Thymus (tissue), 11 donors: Measurements from ENCODE around the gene IPO7. TPM values are rescaled to one million over a fixed set of nuclear protein-coding genes. Genes with fewer than 3 reads are reported as not detected.

Source experiments
- DNase-seq, 9 donors: peaks; one replicate each; pipeline ENCODE4 v3.0.0-alpha.2; 2013; ENCODE audit warnings: low spot score in 9 of 9, low read depth in 6 of 9, missing footprints in 1 of 9
- H3K27ac ChIP-seq, 2 donors: one replicate each; pipeline ENCODE4 v1.5.1; 2013; ENCODE audit warnings: control low read depth in 1 of 2, low read depth in 1 of 2, low read length in 1 of 2, mild to moderate bottlenecking in 1 of 2, moderate library complexity in 1 of 2
- H3K27me3 ChIP-seq, 2 donors: one replicate each; pipeline ENCODE4 v1.5.1; 2013; ENCODE audit warnings: low read length in 1 of 2; ENCODE audit not compliant: control insufficient read depth in 2 of 2, insufficient read depth in 1 of 2
- H3K36me3 ChIP-seq, 2 donors: one replicate each; pipeline ENCODE4 v1.5.1; 2013; ENCODE audit warnings: low read length in 1 of 2, mild to moderate bottlenecking in 1 of 2, moderate library complexity in 1 of 2; ENCODE audit not compliant: control insufficient read depth in 2 of 2, insufficient read depth in 2 of 2
- H3K4me1 ChIP-seq, 2 donors: one replicate each; pipeline ENCODE4 v1.5.1; 2013; ENCODE audit warnings: low read length in 2 of 2; ENCODE audit not compliant: control insufficient read depth in 2 of 2, insufficient read depth in 2 of 2
- H3K4me3 ChIP-seq, 2 donors: one replicate each; pipeline ENCODE4 v1.5.1; 2013; ENCODE audit warnings: low read length in 2 of 2, control low read depth in 1 of 2, mild to moderate bottlenecking in 1 of 2
- H3K9me3 ChIP-seq, 2 donors: one replicate each; pipeline ENCODE4 v1.5.1; 2013; ENCODE audit warnings: low read length in 1 of 2, mild to moderate bottlenecking in 1 of 2; ENCODE audit not compliant: control insufficient read depth in 2 of 2, insufficient read depth in 1 of 2
- WGBS: extraction: QIAGEN DNeasy Blood & Tissue Kit; methylation state at CpG from one replicate; pipeline ENCODE4 v1.1.7; 2013; 5-methylcytosine and 5-hydroxymethylcytosine counted together
- polyA plus RNA-seq: library from polyadenylated mRNA; stranded (reverse); fragments of 200-250 nt; gene quantifications from one replicate; pipeline ENCODE4 v1.2.3, GENCODE V29; 2013
- total RNA-seq: library from RNA; stranded (reverse); fragments of 120-200 nt; gene quantifications from one replicate; pipeline ENCODE4 v1.2.4, GENCODE V29; 2013
- donor health status: healthy.

Gene IPO7
- total and polyA plus RNA-seq, 2 donors, result 26.4 to 45.2 TPM

DNA sequence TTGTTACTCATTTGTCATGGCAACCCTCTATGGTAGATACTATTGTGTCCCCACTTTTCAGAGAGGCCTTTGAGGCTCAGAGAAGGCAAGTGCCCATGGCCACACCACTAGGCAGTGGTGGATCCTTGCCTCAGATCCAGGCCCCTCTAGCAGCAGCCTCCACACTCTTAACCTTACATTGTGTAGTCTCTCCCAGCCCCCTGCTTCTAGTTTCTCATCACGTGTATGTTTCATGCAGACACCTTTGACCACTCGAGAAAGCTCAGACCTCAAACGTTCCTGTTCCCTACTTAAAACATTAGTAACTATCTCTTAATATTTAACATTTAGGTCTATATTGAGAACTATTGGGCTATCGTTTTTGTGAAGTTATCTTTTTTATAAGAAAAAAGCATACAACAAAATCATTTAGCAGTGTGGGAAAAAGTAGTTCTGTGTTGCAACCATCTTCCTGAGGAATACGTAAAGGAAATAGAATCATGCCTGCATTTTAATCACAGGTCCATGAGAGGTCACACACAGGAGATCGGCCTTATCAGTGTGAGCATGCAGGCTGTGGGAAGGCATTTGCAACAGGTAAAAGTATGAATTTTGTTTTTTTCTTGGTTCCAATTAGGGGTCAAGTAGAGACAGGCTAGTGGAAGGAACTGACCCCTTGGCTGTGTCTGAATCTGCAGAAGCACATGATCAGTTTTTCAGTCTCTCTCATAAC lies 111.5 kb downstream of the IPO7 start:
- Histone ChIP-seq H3K36me3 (peaks cover 47 to 66% of the 10 kb centered on the region in 2 donors), H3K4me1 (no peaks in the 10 kb centered on the region), H3K27me3 (no peaks in the 10 kb centered on the region), H3K27ac (no peak overlapping the region), H3K9me3 (no peaks in the 10 kb centered on the region), H3K4me3 (no peak overlapping the region)
- no peak for DNase-seq
- 94% methylated on average over 6 of the region's 6 CpGs for WGBS

Other genes starting within 250 kb of the IPO7 start
- gene DENND5A, start 119.3 kb upstream of the IPO7 start, total RNA-seq, result 45.8 TPM
- 34.6 TPM for gene DENND5A, start 119.3 kb upstream of the IPO7 start, polyA plus RNA-seq
- gene TMEM41B, start 70.1 kb upstream of the IPO7 start, total RNA-seq, result 24.9 TPM
- 36.6 TPM for gene TMEM41B, start 70.1 kb upstream of the IPO7 start, polyA plus RNA-seq
- gene ZNF143, start 76.4 kb downstream of the IPO7 start, total RNA-seq, result 36.6 TPM
- 27.2 TPM for gene ZNF143, start 76.4 kb downstream of the IPO7 start, polyA plus RNA-seq
- gene WEE1, start 189.0 kb downstream of the IPO7 start, total RNA-seq, result 35.5 TPM
- 10.9 TPM for gene WEE1, start 189.0 kb downstream of the IPO7 start, polyA plus RNA-seq